ENCODE results near the gene TPST1.

The TPST1 gene

DNA sequence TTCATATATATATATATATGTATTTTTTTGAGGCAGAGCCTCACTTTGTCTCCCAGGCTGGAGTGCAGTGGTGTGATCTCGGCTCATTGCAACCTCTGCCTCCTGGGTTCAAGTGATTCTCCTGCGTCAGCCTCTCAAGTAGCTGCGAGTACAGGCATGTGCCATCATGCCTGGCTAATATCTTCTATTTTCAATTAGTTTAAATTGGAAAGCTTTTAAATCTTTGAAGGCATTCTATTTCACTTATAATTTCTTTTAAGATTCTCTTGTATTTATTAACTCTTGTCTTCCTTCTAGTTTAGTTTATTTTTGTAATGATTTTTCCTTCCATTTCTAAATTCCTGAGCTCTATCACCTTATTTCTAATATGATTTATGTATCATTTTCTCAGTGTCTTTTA lies 71.2 kb downstream of the TPST1 start:
- Histone ChIP-seq H3K4me3 (ENCODE audit: low read depth, low read length) (no peak overlapping the region), H3K36me3 (no peaks in the 10 kb centered on the region), H3K27me3 (ENCODE audit: insufficient read depth, low read depth, severe bottlenecking) (no peaks in the 10 kb centered on the region), H3K27ac (no peak overlapping the region), H3K9me3 (ENCODE audit: severe bottlenecking) (peaks cover 2% of the 10 kb centered on the region)
- TF ChIP-seq, protein P1, sequence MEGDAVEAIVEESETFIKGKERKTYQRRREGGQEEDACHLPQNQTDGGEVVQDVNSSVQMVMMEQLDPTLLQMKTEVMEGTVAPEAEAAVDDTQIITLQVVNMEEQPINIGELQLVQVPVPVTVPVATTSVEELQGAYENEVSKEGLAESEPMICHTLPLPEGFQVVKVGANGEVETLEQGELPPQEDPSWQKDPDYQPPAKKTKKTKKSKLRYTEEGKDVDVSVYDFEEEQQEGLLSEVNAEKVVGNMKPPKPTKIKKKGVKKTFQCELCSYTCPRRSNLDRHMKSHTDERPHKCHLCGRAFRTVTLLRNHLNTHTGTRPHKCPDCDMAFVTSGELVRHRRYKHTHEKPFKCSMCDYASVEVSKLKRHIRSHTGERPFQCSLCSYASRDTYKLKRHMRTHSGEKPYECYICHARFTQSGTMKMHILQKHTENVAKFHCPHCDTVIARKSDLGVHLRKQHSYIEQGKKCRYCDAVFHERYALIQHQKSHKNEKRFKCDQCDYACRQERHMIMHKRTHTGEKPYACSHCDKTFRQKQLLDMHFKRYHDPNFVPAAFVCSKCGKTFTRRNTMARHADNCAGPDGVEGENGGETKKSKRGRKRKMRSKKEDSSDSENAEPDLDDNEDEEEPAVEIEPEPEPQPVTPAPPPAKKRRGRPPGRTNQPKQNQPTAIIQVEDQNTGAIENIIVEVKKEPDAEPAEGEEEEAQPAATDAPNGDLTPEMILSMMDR (IDR thresholded peaks at IDR 0.05; ENCODE audit: low read depth, low read length), result no peak
- no peak for DNase-seq

DNA sequence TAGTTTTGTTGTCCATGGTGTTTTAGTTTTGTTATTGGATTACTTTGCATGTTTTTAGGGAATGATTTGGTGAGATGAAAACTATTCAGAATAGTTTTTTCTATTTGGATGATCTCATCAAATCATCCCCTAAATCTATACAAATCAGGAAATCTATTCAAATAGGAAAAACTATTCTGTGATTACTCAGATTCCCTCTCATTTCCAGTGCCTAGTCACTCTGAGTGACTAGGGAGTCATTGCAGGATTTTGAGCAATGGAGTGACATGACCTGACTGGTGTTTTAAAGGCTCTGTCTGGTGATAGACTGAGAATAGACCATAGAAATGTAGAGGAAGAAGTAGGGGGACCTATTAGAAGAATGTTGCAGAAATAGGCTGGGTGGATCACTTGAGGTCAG lies 72.4 kb downstream of the TPST1 start:
- TF ChIP-seq, protein P1 (IDR thresholded peaks at IDR 0.05; ENCODE audit: low read depth, low read length), result no peak
- no peaks in the 10 kb centered on the region for H3K36me3 ChIP-seq

DNA sequence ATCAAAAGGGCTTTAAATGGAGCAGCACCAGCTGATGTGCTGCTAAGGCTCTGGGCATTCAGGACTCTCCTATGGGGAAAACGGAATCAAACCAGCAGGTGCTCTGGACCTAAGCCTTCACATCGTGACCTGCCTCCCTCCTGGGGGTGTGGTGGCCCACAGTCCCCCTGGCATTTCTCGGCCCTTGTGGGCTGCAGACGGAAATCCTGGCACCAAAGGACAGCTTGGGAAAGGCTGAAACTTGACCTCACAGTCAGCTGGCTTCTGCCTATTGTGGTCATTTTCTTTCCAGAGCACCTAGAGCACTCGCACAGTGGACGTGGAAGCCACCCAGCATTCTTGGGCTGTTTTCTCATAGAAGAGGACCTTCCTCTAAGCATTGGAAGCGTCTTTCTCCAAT lies 74.8 kb downstream of the TPST1 start:
- Histone ChIP-seq H3K36me3 (no peaks in the 10 kb centered on the region), H3K27me3 (ENCODE audit: insufficient read depth, low read depth, severe bottlenecking) (no peaks in the 10 kb centered on the region), H3K4me3 (ENCODE audit: low read depth, low read length) (no peak overlapping the region), H3K9me3 (ENCODE audit: severe bottlenecking) (no peaks in the 10 kb centered on the region), H3K27ac (no peak overlapping the region)
- DNase-seq, result no peak
- TF ChIP-seq, protein P1 (IDR thresholded peaks at IDR 0.05; ENCODE audit: low read depth, low read length), result no peak

More for the DNA sequence above, 72.4 kb downstream of the TPST1 start:
- Histone ChIP-seq H3K9me3 (ENCODE audit: severe bottlenecking) (peaks cover 2% of the 10 kb centered on the region), H3K27me3 (ENCODE audit: insufficient read depth, low read depth, severe bottlenecking) (no peaks in the 10 kb centered on the region), H3K27ac (no peak overlapping the region), H3K4me3 (ENCODE audit: low read depth, low read length) (no peak overlapping the region)
- DNase-seq, result no peak

DNA sequence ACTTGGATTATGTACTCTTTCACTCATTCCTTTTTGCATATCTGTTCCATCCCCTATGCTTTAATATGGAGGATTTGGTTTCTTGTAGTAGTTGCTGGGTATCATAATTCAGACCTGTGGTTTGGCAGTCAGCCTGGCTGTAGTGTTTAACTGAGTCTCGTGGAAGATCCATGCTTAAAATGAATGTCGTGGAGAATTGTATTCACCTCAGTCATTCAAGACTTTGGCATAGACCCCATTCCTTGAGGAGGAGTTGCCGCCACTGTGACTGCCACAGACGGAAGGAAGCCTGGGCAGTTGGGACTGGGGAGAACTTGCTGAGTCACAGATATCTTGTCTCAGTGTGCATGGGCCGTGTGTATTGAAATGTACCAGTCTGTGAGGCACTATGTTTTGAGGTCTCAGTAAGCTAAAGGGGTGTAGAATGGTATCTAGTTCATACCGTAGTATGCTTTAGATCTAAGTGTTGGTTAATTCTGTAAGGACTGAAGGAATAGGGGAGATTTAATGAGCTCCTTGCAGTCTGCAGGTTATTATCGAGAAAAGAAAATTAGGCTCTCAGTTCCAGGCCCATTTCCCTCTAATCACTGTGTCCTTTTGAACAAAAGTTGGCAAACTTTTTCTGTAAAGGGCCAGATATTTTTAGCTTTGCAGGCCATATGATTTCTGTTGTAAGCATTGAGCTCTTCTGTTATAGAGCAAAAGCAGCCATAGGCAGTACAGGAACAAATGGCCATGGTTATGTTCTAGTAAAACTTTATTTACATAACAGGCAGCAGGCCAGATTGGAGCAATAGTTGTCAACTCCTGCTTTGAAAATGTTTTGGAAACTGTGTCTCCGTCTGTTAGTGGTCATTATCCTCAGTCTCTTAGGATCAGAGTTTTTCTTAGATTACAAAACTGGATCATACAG lies 76.8 kb downstream of the TPST1 start:
- TF ChIP-seq, protein P1 (IDR thresholded peaks at IDR 0.05; ENCODE audit: low read depth, low read length), result no peak
- no peak for DNase-seq
- Histone ChIP-seq H3K27ac (no peak overlapping the region), H3K9me3 (ENCODE audit: severe bottlenecking) (no peaks in the 10 kb centered on the region), H3K27me3 (ENCODE audit: insufficient read depth, low read depth, severe bottlenecking) (no peaks in the 10 kb centered on the region), H3K36me3 (no peaks in the 10 kb centered on the region), H3K4me3 (ENCODE audit: low read depth, low read length) (no peak overlapping the region)

DNA sequence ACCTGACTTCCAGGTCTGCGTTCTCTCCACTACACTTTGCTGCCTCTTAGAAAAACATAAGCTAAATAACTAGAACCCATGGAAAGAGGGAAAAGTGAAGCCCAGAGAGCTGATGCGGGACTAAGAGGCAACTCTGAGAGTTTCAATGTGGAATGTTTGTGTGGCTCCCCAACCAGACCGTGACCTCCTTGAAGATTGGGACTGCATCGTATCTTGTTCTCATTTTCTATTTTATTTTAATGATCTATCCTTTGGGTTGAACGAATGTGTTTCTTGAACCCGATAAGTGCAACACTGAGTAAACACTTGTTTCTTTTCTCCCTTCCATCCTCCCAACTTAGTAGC lies 77.4 kb downstream of the TPST1 start:
- Histone ChIP-seq H3K36me3 (no peaks in the 10 kb centered on the region), H3K27me3 (ENCODE audit: insufficient read depth, low read depth, severe bottlenecking) (no peaks in the 10 kb centered on the region), H3K27ac (no peak overlapping the region), H3K9me3 (ENCODE audit: severe bottlenecking) (no peaks in the 10 kb centered on the region), H3K4me3 (ENCODE audit: low read depth, low read length) (no peak overlapping the region)
- TF ChIP-seq, protein P1 (IDR thresholded peaks at IDR 0.05; ENCODE audit: low read depth, low read length), result no peak
- DNase-seq, result no peak
